Epidermal melanocyte (primary cell): ENCODE results near the gene TSHZ1.

ENCODE experiments used
- DNase-seq: peaks from one replicate; pipeline ENCODE4 v3.0.0; 2011; ENCODE audit warnings: low spot score; ENCODE audit not compliant: insufficient read length

TSHZ1 gene

DNA sequence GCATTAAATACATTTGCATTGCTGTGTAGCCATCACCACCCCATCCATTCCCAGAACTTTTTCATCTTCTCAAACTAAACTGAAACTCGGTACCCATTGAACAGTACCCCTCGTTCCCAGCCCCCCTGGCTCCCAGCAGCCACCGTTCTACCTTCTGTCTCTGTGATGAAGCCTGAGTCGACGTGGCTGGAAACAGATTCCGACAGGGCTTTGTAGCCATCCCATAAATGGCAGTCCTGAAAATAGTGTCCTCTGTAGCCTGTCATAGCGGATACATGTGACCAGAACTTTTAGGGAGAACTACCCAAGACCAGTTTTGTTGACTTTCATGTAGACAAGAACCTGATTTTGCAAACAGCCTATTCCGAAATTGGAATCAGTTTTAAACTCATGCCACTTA, 59.1 kb downstream of the TSHZ1 start:
- DNase-seq = no peak

DNA sequence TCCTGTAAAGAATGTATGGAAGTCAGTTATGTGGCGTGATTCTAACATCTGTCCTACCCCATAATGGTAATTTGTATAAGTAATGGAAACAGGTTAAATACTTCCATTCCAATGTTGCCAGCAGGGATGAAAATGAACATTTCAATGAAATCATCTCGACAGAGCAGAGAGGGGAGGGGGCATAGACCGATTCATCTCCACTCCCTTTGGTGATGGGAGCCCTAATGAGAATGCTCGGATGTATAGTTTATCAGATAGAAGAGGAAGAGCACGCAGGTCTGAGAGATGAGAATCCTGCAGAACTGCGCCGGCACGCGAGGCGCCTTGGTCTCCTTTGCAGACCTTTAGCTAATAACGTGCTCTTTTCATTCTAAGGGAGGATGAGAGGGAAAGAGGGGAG, 61.4 kb downstream of the TSHZ1 start:
- no peak for DNase-seq

DNA sequence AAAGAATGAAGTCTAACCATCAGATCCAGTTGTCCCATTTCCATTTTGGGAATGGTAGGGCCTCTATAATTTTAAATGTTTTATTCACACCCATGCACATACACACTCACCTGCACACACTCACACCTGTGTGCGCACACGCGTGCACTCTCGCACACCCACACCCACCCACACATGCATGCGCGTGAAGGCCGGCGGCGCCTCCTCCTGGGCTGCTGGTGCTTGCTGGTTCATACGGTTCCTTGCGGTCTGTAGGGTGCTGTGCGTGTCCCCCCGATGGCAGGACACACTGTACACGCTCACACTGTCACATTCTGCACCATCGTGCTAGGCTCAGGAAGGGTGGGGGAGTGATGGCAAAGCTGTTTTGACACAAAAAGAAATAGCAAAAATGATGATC, 63.2 kb downstream of the TSHZ1 start:
- no peak for DNase-seq

DNA sequence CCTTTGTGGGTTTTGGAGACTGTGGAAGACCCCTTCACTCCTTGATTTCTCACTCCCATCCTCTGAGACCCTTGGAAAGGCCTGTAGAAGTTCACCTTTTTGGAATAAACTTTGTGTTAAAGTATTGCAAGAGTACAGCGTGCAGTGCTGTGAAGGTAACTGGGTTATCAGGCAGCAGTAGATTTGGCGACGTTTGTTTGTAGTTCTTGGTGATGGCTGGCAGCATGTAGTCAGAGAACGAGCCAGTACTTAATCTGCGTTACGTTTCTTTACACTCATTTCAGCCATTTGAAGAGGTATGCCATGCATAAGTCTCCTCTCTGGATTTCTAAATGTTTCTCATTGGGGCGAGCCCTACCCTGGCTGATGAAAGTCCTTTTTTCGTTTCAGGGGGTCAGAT, 64.6 kb downstream of the TSHZ1 start:
- no peak for DNase-seq

DNA sequence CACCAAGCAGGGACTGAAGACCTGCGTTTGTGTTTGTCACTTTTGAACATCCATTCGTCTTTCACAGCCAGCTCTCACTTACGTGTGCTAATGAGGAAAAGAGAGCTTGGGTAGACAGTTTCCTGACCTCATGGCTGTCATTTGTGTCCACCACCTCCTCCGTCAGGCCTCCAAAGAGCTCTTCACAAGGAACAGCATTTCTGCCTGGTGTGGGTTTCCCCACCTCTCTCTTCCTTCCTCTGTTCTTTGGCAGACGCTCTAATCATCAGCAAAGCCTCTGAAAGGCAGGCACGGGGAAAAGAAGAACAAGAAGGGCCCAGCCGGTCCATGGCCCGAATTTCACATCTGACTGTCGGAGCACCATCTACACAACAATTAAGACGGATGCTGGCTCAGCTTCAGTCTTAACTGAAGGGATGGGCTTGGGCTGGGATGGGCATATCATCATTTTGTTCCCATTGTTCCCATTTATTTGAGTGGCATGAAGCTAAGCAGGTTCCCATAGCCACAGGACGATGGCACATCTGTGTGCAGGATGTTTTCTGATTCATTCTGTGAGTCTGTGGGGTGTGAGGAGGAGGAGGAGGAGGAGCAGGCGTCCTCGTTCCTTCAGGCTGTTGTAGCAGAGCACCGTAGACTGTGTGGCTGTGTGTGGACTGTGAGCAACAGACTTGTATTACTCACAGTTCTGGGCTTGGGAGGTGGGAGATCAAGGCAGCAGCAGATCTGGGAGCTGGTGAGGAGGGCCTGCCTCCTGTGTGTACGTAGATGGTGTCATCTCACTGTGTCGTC, 66.4 kb downstream of the TSHZ1 start:
- DNase-seq = no peak

DNA sequence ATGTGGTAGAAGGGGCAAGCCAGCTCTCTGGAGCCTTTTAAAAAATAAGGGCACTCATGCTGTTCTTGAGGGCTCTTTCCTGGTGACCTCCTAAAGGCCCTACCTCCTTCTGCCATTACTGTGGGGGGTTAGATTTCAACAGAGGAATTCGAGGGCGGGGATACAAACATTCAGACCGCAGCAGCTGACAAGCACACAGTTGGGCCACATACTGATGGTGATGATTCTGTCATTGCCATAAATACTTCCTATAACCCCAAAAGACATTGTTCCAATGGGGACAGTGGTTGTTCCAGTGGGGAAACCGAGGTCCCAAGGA, 67.0 kb downstream of the TSHZ1 start:
- no peak for DNase-seq

DNA sequence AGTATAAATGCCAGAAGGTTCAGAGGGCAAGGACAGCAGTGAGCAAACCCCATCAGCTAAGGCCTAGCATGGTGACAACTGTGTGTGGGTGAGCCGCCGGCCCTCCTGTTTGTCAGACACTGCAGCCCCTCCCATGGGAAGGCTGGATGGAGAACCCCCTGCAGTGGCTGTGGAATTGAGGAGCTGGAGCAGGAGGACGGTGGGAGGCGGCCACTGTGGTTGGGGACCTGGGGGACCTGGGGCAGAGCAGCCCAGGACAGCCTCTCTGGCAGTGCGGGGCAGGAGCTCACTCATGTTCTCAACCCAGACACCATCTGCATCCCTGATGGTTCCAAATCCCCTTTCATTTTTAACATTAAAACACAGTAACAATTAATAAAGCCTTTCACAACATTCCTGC, 68.8 kb downstream of the TSHZ1 start:
- no peak for DNase-seq

DNA sequence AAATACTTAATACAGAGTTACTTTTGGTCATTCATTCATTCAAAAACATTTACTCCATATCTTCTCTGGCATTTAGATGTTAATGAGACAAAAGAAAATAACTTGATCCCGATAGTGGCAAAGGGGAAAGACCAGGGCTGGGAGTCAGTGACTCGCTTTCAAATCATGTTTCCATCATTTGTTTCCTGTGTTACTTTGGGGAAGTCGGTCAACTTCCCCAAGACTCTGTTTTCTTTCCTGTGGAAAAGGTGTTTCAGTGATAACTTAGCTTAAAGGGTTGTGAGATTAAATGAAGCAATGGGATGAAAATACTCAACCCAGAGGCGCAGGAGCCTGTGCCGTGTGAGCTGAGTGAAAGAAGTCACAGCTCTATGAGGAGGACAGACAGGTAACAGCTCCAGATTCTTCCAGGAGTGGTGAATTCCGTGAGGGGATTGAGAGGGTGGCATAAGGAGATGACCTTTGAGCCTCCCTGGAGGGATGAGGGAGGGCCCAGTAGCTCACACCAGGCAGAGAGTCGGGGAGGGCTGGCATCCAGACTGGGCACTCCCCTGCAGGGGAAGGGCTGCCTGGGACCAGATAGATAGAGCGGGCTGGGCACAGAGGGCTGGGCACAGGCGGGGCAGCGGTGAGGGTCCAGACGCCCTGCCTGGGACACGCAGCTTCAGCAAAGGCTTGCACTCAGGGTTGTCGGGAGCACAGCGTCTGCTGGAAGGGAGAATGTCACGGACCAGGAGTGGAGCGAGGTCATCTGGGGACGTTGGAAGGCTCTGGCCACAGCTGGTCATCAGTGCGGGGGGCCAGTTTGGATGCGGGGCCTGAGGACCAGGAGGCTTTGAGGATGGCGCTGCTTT, 70.1 kb downstream of the TSHZ1 start:
- no peak for DNase-seq

DNA sequence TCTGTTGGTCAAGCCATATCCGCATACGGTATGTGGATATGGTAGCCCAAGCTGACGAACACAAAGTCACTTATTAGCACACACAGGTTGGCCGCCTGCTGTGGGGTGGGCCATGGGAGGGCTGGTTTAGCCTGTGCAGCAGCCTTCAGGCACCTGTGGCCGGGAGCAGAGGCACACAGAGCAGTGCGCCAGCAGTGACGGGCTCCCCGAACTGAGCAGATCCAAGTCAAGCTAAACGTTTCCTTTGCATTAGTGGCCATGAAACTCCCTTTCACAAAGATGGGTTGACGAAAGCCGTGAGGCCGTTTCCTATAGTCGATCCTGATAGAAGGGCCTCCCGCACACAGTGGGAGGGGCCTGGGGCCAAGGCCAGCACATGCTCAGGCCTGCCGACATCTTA, 72.1 kb downstream of the TSHZ1 start:
- no peak for DNase-seq

DNA sequence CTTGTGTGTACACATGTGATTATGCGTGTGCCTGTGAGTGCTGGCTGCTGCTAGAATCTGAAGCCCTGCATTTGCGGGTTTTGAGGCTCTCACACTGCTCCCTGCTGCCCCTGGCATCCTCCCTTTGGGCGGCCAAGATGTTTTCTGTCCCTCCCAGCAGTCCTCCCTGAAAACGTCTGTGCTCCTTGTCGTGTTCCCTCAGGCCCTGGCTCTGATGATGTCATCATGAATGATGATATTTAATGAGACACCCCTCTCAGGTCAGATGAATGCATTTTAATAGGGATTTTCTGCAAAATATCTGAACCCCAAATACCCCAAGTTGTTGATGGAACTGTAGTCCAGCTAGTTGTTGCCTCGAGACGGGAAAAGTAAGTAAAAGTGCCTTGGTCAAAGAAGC, 73.1 kb downstream of the TSHZ1 start:
- DNase-seq = no peak

DNA sequence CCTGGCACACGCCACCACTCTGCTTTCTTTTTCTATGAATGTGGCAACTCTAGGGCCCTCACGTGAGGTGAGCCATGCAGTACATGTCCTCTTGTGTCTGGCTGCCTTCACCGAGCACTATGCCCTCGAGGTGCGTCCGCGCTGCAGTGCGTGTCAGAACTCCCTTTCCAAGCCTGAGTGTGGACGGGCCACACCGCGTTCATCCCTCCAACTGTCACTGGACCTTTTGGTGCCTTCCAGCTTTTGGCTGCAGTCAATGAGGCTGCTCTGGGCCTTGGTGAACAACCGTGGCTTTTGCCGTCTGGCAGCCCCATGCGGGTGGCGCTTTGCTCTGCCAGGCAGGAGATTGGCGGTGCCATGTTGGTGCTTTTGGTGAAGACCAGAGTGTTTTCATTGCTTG, 74.0 kb downstream of the TSHZ1 start:
- no peak for DNase-seq

DNA sequence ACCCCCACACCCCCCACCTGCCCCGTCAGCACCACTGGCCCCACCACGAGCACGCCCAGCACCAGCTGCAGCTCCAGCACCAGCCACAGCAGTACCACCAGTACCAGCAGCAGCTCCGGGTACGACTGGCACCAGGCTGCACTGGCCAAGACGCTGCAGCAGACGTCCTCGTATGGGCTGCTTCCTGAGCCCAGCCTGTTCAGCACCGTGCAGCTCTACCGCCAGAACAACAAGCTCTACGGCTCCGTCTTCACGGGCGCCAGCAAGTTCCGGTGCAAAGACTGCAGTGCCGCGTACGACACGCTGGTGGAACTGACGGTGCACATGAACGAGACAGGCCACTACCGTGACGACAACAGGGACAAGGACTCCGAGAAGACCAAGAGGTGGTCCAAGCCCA, 75.3 kb downstream of the TSHZ1 start:
- DNase-seq = no peak

DNA sequence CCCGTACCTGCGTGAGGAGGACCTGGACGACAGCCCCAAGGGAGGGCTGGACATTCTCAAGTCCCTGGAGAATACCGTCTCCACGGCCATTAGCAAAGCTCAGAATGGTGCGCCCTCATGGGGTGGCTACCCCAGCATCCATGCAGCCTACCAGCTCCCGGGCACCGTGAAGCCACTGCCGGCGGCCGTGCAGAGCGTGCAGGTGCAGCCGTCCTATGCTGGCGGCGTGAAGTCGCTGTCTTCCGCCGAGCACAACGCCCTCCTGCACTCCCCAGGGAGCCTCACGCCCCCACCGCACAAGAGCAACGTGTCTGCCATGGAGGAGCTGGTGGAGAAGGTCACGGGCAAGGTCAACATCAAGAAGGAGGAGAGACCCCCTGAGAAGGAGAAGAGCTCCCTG, 76.4 kb downstream of the TSHZ1 start:
- no peak for DNase-seq

DNA sequence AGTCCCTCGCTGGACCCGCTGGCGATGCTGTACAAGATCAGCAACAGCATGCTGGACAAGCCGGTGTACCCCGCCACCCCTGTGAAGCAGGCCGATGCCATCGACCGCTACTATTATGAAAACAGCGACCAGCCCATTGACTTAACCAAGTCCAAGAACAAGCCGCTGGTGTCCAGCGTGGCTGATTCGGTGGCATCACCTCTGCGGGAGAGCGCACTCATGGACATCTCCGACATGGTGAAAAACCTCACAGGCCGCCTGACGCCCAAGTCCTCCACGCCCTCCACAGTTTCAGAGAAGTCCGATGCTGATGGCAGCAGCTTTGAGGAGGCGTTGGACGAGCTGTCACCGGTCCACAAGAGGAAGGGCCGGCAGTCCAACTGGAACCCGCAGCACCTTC, 77.1 kb downstream of the TSHZ1 start:
- no peak for DNase-seq

DNA sequence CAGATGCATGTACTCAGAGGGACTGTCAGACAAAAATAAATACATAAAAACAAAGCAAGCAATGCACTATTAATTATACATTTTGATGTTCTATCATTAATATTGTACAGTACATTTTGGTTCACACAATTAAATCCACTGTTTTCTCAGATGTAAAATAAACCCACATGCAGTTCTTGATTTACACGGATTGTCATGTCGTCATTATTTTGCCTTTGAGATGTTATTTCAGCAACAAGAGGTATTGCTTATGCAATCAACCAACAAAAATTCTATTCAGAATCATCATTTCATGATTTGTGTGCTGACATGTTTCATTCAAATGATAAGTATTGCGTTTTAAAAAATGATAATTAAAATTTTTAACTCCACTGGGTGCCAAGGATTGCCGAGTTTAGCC, 79.2 kb downstream of the TSHZ1 start:
- DNase-seq = no peak

DNA sequence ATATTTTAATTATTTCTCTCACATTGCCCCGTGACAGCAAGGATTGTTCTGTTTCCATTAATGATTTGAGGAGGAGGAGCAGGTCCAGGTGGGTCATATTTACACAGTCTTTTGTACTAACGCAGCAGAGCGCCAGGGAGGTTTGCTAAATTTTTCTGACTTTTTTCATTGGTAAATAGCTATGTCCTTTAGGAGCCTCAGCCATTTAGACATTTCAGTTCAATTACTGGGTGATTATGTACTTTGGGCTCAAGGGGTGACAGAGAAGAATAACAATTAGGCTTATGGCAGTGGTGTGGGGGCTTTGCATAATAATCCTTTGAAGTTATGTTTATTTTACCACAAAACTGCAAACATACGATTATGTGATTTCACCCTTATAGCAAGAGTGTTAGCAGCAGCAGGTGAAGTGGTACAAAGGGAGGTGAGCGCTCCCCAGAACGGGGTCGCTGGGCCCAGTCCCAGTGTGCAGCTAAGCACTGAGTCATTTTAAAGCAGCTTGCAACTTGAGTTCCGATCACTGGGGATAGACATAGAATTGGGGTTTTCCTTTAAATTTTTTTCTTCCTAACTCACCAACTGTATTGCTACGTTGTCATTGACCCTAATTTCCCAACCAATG, 80.3 kb downstream of the TSHZ1 start:
- DNase-seq = no peak

DNA sequence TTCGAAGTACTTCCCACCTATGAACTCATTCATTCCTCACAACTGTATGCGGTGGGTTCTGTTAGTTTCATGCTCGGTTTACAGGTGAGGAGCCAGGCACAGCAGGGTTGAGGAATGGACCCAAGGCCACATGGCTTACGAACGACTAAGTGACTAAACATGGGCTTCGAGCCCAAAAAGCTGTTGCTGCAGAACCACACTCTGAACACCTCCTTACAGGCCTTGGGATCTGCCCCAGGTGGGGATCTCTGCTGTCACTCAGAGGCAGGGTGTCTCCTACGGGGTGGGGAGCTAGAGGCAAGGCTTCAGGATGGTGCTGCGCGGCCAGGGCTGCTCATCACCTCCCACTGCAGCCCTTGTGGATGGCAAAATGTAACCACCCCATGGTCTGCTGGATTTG, 80.9 kb downstream of the TSHZ1 start:
- no peak for DNase-seq

DNA sequence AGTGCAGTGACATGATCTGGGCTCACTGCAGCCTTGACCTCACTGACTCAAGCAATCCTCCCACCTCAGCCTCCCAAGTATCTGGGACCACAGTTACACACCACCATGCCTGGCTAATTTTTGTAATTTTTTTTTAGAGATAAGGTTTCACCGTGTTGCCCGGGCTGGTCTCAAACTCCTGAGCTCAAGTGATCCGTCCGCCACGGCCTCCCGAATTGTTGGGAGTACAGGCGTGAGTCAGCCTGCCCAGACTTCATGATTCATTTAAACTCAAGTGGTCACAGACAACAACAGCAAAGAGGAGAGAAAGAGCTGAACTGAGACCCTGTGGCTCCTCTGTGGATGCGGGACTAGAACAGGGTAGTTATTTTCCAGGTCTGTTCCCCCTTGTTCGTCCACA, 83.0 kb downstream of the TSHZ1 start:
- DNase-seq = no peak

DNA sequence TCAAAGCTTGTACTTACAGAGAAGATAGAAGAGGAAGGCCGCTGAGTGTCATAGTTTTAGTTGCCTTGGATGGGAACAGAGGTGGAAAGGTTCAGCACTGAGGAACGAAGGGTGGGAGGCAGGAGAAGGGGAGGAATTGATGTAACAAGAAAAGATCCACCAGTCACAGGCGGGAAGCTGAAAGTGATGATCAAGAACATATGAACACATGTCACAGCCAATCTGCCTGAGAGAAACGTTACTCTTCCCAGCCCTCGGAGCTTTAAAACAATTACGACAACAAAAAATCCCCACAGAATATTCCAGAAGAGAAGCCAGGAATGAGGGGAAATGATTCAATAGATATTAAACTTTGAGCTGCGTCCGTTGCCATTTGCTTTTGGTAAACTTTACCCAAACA, 87.1 kb downstream of the TSHZ1 start:
- DNase-seq = no peak

DNA sequence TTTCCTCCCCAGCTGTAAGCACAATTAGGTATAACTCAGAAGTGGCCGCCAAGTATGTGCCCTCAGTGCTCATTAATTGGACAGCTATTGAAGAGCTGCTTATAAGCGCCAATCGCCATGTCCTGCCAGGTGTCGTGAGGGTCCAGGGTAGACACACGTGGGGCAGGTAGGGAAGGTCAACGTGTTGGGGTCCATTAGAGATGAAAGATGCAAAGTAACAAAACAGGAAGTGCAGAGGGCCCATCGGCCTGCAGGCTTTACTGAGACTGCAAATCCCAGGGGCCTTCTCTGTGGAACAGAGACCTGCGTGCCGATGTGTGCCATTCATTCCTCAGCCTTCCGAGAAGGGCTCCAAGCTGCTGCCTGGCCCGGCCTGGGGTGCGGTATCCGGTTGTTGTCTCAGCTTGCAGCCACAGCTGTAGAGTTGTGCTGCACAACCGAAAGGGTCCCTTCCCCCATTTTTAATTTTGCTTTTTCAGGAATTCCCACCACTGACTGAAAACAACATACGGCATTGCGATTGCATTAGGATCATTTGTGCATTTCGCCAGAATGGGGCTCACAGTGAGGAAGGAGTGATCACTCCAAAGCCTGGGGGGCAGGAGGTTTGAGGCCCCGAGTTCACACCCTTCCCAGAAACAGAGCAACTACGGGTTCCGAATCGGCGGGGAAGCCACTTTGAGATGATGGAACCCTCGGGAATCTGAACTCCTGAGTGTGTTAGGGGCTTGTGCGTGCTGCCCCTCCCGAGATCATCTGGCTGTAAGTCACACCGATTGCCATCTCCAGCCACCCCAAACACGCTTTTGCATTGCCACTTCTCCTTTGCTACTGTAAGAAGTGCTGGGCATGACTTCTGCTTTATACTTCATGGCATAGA, 94.3 kb downstream of the TSHZ1 start:
- no peak for DNase-seq

DNA sequence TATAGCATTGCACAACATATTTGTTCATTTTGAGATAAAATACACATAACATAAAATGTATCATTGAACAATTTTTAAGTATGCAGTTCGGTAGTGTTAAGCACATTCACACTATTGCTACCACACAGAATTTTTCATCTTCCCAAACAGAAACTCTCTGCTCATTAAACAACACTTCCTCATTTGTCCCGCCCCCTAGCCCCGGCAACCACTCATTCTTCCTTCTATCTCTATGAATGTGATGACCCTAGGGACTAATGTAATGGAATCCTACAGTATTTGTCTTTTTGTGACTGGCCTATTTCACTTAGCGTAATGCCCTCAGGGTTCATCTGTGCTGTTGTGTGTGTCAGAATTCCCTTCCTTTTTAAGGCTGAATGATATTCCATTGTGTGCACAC, 95.4 kb downstream of the TSHZ1 start:
- DNase-seq = no peak

DNA sequence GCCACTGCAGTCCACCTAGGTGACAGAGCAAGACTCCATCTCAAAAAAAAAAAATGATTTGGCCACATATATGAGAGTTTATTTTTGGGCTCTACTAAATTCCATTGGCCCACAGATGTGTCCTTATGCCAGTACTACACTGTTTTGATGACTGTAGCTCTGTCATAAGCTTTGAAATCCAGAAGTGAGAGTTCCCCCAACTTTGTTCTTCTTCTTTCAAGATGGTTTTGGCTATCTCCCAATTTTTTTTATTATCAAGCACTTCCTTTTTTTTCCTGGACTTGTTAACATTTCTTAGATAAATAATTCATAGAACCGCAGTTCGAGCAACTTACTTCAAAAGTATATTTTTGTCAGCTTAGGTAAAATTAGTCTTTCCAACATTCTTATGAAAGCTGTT, 96.9 kb downstream of the TSHZ1 start:
- DNase-seq = no peak
